AG04449 (cell line): ENCODE data around the gene DOK5.
A peak's percentile ranks its signal among the peaks of the same experiment; 100 is the strongest.

Experiments
- CTCF ChIA-PET: fragments of 350-600 bp; formaldehyde crosslinking; extraction: SDS; loops from one replicate; lab custom pipeline; 2021; ENCODE audit warnings: antibody characterized with exemption; lab: Yijun Ruan, JAX
- POLR2A ChIA-PET: fragments of 400-600, 350-600 bp; formaldehyde crosslinking; extraction: SDS; loops from one replicate; lab custom pipeline; 2020; ENCODE audit warnings: antibody characterized with exemption, inconsistent platforms; lab: Yijun Ruan, JAX
- DNase-seq: peaks from one replicate; pipeline ENCODE4 v3.0.0-alpha.2; 2010; ENCODE audit warnings: low read depth, low spot score
- H3K4me3 ChIP-seq: 2 replicates; pipeline ENCODE4 v1.5.1; 2011; ENCODE audit warnings: low read depth, mild to moderate bottlenecking, control low read depth, low read length
- CTCF ChIP-seq: IDR thresholded peaks from one replicate; pipeline ENCODE4 v1.5.1; 2011; ENCODE audit warnings: mild to moderate bottlenecking, moderate library complexity, low read length, control low read depth, inconsistent platforms; ENCODE audit not compliant: insufficient read depth; ENCODE audit errors: missing control alignments

DOK5 gene

DNA sequence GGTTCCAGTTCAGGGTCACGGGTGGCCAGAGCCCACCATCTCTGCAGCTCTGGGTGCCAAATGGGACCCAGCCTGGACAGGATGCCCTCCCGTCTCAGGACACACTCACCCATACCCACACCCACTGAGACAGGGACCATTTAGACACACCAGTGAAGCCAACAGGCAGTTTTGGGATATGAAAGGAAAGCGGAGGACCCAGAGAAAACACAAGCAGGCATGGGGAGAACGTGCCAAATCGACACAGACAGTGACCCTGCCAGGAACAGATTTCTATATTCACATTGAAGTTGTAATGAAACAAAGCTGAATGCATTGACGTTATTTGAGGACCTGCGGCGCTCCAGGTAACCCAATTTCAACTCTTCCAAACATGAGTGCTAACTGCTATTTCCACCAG, 164.5 kb downstream of the DOK5 start:
- CTCF ChIA-PET, result interaction anchor here (1.0 to 1.8 kb wide), 2 partner anchors 420 to 432 kb away, joined by 3 to 5 read pairs; partner anchors contain the start of gene PFDN4
- no peak overlapping the region for H3K4me3 ChIP-seq
- POLR2A ChIA-PET, result no interaction called here

GRCh38 chr20:54640800-54641199, 165.4 kb downstream of the DOK5 start:
- CTCF ChIA-PET, result interaction anchor here (1.0 to 1.8 kb wide), 2 partner anchors 421 to 433 kb away, joined by 3 to 5 read pairs; partner anchors contain the start of gene PFDN4
- H3K4me3 ChIP-seq, result no peak overlapping the region
- POLR2A ChIA-PET, result no interaction called here

More for the DNA sequence above, 164.5 kb downstream of the DOK5 start:
- no peak for TF ChIP-seq CTCF
- no peak for DNase-seq

DNA sequence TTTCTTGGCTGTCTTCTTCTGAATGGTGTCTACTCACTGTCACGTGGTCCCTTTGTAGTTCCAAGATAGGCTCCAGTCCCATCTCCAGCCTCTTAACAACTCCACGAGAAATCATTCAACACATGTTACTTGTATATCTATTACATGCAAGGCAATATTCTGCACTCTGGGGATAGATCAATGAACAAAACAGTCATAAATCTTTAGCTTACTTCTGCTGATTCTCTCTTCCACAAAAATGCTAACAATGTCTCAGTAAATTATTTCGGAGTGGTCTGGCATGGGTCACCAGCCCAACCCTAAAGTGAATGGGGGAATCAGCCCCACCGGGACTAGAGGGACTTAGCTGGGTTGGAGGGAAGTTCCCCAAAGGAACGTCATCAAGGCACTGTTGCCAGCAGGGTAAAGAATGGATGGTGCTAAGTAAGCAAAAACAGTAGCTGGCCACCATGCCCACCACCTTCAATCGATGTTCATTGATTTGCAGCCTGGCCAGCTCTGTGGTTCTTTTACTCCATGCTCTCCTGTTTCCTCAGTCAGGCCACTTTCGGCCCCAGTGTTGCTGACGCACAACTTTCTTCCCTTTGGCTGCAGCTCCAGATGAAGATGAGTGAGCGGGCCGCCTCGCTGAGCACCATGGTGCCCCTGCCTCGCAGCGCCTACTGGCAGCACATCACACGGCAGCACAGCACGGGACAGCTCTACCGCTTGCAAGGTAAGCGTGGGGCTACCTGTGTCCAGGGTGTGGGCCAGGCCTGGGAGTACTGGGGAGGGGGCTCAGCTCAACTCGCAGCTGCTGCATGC, 167.7 kb downstream of the DOK5 start:
- no peak overlapping the region for H3K4me3 ChIP-seq
- POLR2A ChIA-PET, result no interaction called here
- TF ChIP-seq CTCF, result no peak
- CTCF ChIA-PET, result interaction anchor here (1.0 to 2.1 kb wide), 7 partner anchors 8 to 546 kb away, joined by 3 to 11 read pairs (median 7); partner anchors contain the start of gene PFDN4
- no peak for DNase-seq

More at GRCh38 chr20:54640800-54641199, 165.4 kb downstream of the DOK5 start:
- no peak for TF ChIP-seq CTCF
- DNase-seq, result no peak

- no peak overlapping the region for H3K4me3 ChIP-seq
- ChIA-PET POLR2A (no interaction called here), CTCF (interaction anchor here (0.6 to 2.1 kb wide), 9 partner anchors 8 to 547 kb away, joined by 3 to 11 read pairs (median 7); partner anchors contain the start of gene PFDN4)
- peak; percentile 62 for DNase-seq
- TF ChIP-seq CTCF, result no peak
Observed at GRCh38 chr20:54643761-54644160, 168.4 kb downstream of the DOK5 start.

GRCh38 chr20:54645445-54646155, 170.2 kb downstream of the DOK5 start:
- TF ChIP-seq CTCF, result no peak
- no peak overlapping the region for H3K4me3 ChIP-seq
- ChIA-PET CTCF (interaction anchor here (0.6 to 6.2 kb wide), 17 partner anchors 13 to 552 kb away, joined by 3 to 189 read pairs (median 4); partner anchors contain the start of gene PFDN4), POLR2A (no interaction called here)
- no peak for DNase-seq

DNA sequence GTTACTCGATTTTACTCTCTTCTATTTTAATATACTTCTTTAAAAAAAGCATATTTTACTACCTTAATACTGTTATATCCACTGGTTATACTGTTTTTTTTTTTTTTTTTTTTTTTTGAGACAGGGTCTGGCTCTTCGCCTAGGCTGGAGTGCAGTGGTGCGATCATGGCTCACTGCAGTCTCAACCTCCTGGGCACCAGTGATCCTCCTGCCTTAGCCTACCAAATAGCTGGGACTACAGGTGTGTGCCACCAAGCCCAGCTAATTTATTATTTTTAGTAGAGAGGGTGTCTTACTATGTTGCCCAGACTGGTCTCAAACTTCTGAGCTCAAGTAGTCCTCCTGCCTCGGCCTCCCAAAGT, 170.7 kb downstream of the DOK5 start:
- DNase-seq, result no peak
- ChIA-PET POLR2A (no interaction called here), CTCF (interaction anchor here (0.7 to 6.2 kb wide), 17 partner anchors 13 to 552 kb away, joined by 3 to 189 read pairs (median 5); partner anchors contain the start of gene PFDN4)
- H3K4me3 ChIP-seq, result no peak overlapping the region
- no peak for TF ChIP-seq CTCF
